Measurements from ENCODE around the gene ELMO2. TPM values are rescaled to one million over a fixed set of nuclear protein-coding genes. Genes with fewer than 3 reads are reported as not detected.
"Not testable (repeated sequence)": the region's sequence is repeated elsewhere in the genome, so short reads cannot be mapped to it uniquely, and the experiment has no call there.

Gene ELMO2
- total and polyA plus RNA-seq, 4 donors: 19.6 to 56.5 (median 45.9) TPM

GRCh38 chr20:46393967-46394366, 12.4 kb downstream of the ELMO2 start:
- DNase-seq (no peak), ATAC-seq (ENCODE audit: insufficient read depth, low FRiP score) (no peak)
- no peak overlapping the region for H3K9ac ChIP-seq (ENCODE audit: insufficient read depth in 1 of 2, low read length in 2 of 2)
- H3K9me3 ChIP-seq (ENCODE audit: control insufficient read depth in 4 of 4, insufficient read depth in 3 of 4, low read length in 3 of 4): no peaks in the 10 kb centered on the region
- peaks cover 0 to 9% (median under 1%) of the 10 kb centered on the region in 5 donors for H3K4me1 ChIP-seq (ENCODE audit: control insufficient read depth in 5 of 5, insufficient read depth in 5 of 5, low read length in 5 of 5)
- H3K4me3 ChIP-seq: no peak overlapping the region
- no peaks in the 10 kb centered on the region for H3K27me3 ChIP-seq (ENCODE audit: control insufficient read depth in 3 of 3, insufficient read depth in 3 of 3, low read length in 2 of 3)
- TF ChIP-seq CTCF (IDR thresholded peaks at IDR 0.05; ENCODE audit: control extremely low read depth, extremely low read depth): no peak
- peaks cover 32 to 36% (median 34%) of the 10 kb centered on the region in 4 donors for H3K36me3 ChIP-seq (ENCODE audit: control insufficient read depth in 4 of 4, insufficient read depth in 4 of 4, low read length in 4 of 4)
- no peak overlapping the region for H3K27ac ChIP-seq (ENCODE audit: low read depth in 1 of 2, low read length in 1 of 2)
- 69 to 81% methylated on average over 6 of the region's 6 CpGs for WGBS, 2 donors

- 92 to 96% methylated on average over 10 of the region's 10 CpGs for WGBS, 2 donors
- Histone ChIP-seq H3K4me3 (no peak overlapping the region), H3K4me1 (ENCODE audit: control insufficient read depth in 5 of 5, insufficient read depth in 5 of 5, low read length in 5 of 5) (no peaks in the 10 kb centered on the region), H3K27me3 (ENCODE audit: control insufficient read depth in 3 of 3, insufficient read depth in 3 of 3, low read length in 2 of 3) (no peaks in the 10 kb centered on the region), H3K9me3 (ENCODE audit: control insufficient read depth in 4 of 4, insufficient read depth in 3 of 4, low read length in 3 of 4) (no peaks in the 10 kb centered on the region), H3K36me3 (ENCODE audit: control insufficient read depth in 4 of 4, insufficient read depth in 4 of 4, low read length in 4 of 4) (peaks cover 48 to 61% (median 54%) of the 10 kb centered on the region in 4 donors), H3K9ac (ENCODE audit: insufficient read depth in 1 of 2, low read length in 2 of 2) (no peak overlapping the region), H3K27ac (ENCODE audit: low read depth in 1 of 2, low read length in 1 of 2) (no peak overlapping the region)
- no peak for ATAC-seq (ENCODE audit: insufficient read depth, low FRiP score)
- TF ChIP-seq CTCF (IDR thresholded peaks at IDR 0.05; ENCODE audit: control extremely low read depth, extremely low read depth): no peak
- no peak for DNase-seq
Measured at GRCh38 chr20:46388937-46389336, 17.5 kb downstream of the ELMO2 start.

- no peak overlapping the region for H3K27ac ChIP-seq (ENCODE audit: low read depth in 1 of 2, low read length in 1 of 2)
- DNase-seq (no peak), ATAC-seq (ENCODE audit: insufficient read depth, low FRiP score) (no peak)
- H3K4me1 ChIP-seq (ENCODE audit: control insufficient read depth in 5 of 5, insufficient read depth in 5 of 5, low read length in 5 of 5): no peaks in the 10 kb centered on the region
- H3K27me3 ChIP-seq (ENCODE audit: control insufficient read depth in 3 of 3, insufficient read depth in 3 of 3, low read length in 2 of 3): no peaks in the 10 kb centered on the region
- H3K4me3 ChIP-seq: no peak overlapping the region
- H3K9ac ChIP-seq (ENCODE audit: insufficient read depth in 1 of 2, low read length in 2 of 2): no peak overlapping the region
- TF ChIP-seq CTCF (IDR thresholded peaks at IDR 0.05; ENCODE audit: control extremely low read depth, extremely low read depth): no peak
- H3K36me3 ChIP-seq (ENCODE audit: control insufficient read depth in 4 of 4, insufficient read depth in 4 of 4, low read length in 4 of 4): peaks cover 43 to 58% (median 52%) of the 10 kb centered on the region in 4 donors
- no peaks in the 10 kb centered on the region for H3K9me3 ChIP-seq (ENCODE audit: control insufficient read depth in 4 of 4, insufficient read depth in 3 of 4, low read length in 3 of 4)
- 89 to 93% methylated on average over 5 of the region's 5 CpGs for WGBS, 2 donors
Measured at GRCh38 chr20:46388201-46388836, 18.1 kb downstream of the ELMO2 start.

GRCh38 chr20:46387054-46387453, 19.4 kb downstream of the ELMO2 start:
- H3K4me1 ChIP-seq (ENCODE audit: control insufficient read depth in 5 of 5, insufficient read depth in 5 of 5, low read length in 5 of 5); H3K27ac ChIP-seq (ENCODE audit: low read depth in 1 of 2, low read length in 1 of 2); H3K4me3 ChIP-seq; H3K9ac ChIP-seq (ENCODE audit: insufficient read depth in 1 of 2, low read length in 2 of 2); DNase-seq; ATAC-seq (ENCODE audit: insufficient read depth, low FRiP score); H3K27me3 ChIP-seq (ENCODE audit: control insufficient read depth in 3 of 3, insufficient read depth in 3 of 3, low read length in 2 of 3); H3K9me3 ChIP-seq (ENCODE audit: control insufficient read depth in 4 of 4, insufficient read depth in 3 of 4, low read length in 3 of 4): not testable (repeated sequence)
- peaks cover 36 to 58% (median 51%) of the 10 kb centered on the region in 4 donors for H3K36me3 ChIP-seq (ENCODE audit: control insufficient read depth in 4 of 4, insufficient read depth in 4 of 4, low read length in 4 of 4)
- WGBS, 2 donors: 95 to 100% methylated on average over 3 of the region's 3 CpGs
